HG03039 (cell line): ENCODE measurements around the gene C1orf53.
A peak's percentile ranks its signal among the peaks of the same experiment; 100 is the strongest.
"Not testable (repeated sequence)": the region's sequence is repeated elsewhere in the genome, so short reads cannot be mapped to it uniquely, and the experiment has no call there.

Source experiments
- ATAC-seq: cut with Tn5 transposase; IDR thresholded peaks from one replicate; pipeline ENCODE4 v1.9.1; 2021; ENCODE audit warnings: mild to moderate bottlenecking, moderate library complexity; ENCODE audit not compliant: unreplicated experiment

The C1orf53 gene

DNA sequence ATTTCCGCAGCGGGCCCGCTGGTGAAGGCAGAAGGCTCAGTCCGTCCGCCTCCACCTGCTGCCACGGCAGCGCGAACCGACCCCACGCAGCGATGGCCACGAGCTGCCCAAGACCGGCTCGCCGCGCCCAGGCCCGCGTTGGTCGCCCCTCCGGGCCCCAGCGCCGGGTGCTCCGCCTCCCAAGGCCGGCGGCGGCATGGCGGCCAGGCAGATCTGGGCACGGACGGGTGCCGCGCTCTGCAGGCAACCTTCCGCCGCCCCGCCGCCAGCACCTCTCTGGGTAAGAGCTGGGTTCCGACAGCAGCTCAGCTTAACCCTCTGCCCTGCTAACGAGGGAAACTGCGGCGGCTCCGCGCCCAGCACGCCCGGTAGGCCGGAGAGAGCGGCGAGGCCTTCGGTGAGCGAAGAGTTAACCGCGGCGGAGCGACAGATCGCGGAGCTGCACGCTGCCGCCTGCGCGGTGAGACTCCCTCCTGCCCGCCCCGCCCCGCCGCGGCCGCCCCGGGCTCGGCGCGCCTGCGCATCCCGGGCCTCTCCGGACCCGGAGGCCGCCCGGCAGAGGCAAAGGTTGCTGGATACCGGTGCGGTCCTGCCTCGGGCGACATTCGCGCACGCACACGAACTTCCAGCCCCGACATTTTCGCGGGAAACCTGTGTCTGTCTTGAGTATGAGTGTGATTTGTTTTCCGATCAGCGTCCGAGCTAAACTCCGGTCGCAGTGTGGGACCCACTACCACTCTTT lies at the start of gene C1orf53:
Gene C1orf53 (plus strand): TSS at position 177 of the 742 bp plus-strand sequence. CDS start 20 bp downstream, at position 197.
- ATAC-seq: peak; percentile 96

DNA sequence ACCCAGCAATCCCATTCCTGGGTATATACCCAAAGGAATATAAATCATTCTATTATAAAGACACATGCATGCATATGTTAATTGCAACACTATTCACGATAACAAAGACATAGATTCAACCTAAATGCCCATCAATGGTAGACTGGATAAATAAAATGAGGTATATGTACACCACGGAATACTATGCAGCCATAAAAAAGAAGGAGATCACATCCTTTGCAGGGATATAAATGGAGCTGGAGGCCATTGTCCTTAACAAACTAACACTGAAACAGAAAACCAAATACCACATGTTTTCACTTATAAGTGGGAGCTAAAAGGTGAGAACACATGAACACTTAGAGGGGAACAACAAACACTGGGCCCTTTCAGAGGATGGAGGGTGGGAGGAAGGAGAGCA lies 46.7 kb upstream of the C1orf53 start:
- not testable (repeated sequence) for ATAC-seq

DNA sequence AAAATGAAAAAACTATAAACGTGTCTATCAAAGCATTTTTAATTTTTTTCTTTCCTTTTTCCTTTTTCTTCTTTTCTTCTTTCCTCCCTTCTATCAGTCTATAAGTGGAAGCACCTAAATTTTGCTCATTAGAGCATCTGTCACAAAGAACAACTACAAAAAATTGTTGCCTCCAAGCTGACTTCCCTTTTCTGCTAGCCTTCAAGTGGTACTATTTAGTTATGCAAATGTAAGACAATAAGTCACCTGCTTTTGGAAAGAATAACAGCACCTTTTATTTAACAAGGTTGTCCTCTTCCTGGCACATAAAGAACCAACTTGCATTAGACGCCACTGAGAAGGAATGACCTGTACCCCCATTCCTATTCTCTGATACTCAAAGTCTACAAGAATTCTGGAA lies 45.0 kb upstream of the C1orf53 start:
- no peak for ATAC-seq

DNA sequence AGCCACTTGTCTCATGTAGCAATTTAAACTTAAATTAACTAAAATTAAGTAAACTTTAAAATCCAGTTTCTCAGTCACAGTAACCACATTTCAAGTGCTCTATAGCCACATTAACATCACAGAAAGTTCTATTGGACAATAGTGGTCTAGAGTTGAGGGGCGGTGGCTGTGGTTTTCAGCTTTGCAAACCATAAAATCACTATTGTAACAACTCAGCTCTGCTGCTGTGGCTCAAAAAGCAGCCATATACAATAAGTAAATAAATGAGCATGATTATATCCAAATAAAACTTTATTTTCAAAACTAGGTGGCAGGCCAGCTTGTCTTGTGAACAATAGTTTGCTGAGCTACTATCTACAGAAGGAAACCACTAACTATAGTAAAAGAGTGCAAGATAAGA lies 43.4 kb upstream of the C1orf53 start:
- no peak for ATAC-seq

DNA sequence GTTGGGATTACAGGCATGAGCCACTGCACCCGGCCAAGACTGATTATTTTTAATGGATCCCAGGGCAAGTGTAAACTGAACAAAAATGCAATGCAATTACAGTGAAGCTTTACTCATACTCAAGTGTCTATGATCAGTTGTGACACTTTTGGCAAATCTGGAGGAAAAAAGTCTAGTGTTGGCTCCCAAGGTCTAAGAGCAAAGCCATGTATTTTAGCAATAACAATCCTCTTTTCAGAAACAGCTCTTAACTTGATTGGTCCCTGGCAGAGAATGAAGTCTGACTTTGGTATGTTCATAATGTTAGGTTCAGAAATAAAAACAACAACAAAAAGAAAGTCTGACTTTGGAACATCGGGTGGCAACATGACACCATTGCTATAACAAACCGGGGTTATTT lies 40.2 kb upstream of the C1orf53 start:
- ATAC-seq: no peak

DNA sequence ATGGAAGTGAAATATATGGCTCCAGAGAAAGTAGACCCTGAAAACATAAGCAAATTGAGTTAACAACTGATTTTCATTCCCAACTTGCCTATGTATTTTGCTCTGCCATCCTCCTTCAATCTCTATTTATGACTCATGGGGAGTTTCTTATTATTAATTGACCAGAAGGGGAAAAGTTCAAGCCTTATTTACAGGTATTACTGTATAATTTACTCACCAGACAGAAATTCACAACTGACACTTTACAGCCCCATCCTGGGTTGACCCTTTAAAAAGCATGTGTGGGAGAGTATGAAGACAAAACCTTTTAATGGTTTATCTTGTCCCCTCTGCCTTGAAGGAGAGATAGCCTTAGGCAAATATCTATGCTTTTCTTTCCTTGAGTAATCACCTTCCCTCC lies 39.8 kb upstream of the C1orf53 start:
- ATAC-seq: no peak

DNA sequence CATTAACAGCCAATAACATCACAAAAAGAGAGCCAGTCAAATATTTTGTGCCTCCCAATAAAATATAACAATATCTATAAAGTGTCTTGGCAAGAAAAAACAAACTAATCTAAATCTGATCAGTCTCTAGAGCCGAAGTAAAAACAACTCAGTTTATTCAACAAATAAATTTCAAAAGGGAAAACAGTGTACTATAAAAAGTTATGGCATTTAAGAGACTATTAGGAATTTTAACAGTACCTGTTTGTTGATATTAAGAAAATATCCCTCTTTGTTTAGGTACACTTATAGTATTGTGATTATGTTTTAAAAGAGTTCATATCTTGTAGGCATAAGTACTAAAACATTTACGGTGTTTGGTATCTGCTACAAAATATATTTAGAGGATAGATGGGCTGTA lies 36.6 kb upstream of the C1orf53 start:
- ATAC-seq: no peak

DNA sequence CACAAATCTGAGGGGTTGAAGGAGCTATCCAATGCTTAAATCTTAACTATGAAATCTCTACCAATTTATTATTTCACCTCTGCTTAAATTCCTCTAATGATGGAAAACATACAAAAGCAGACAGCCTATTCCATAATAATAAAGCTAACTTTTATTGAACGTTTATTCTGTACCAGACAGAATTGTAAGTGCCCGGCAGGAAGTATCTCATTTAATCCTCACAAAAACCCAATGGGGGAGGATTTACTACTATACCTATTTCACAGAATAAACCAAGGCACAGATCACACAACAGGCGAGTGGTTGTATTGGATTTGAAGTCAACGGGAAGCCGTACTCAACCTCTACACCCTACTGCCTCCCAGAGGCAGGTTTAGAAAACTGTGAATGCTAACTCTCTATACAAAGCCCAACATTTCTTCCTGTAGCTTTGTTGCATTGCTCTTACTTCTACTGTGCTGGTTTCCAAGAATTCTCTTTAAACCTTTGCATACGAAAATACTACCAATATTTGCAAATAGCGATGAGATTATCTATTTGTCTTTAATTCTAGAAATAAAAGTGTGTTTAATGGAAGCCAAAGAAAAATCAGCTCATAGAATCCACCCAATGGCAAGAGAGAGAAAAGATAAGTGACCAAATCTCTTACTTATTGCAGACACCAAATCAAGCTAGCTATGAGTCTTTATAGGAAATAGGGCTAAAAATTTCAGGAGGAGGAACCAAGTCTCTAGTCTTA lies 33.5 kb upstream of the C1orf53 start:
- peak; percentile 89 for ATAC-seq

DNA sequence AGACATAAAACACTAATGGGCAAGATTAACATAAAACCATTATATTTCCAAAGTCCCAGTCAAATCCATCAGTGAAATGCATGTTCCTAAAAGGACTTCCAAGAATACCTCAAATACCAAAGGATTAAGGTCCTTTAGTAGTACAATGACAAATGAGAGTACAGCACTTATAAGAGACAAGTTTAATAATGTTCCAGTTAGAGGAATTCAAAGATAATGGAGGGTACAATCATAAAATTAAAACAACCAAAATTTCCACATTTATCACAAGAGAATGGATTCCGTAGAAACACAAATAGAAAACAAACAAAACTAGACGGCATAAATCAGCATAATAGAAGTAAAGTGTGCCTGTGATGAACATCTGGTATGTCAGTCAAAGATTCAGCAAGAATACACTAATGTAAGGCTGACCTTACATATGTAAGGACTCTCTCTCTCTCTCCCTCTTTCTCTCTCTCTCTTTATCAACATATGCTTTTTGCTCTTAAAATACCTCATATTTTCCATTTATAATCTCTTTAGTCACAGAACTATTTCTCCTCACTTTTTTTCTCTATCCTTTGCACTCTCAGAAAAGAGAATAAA lies 32.8 kb upstream of the C1orf53 start:
- ATAC-seq: no peak

DNA sequence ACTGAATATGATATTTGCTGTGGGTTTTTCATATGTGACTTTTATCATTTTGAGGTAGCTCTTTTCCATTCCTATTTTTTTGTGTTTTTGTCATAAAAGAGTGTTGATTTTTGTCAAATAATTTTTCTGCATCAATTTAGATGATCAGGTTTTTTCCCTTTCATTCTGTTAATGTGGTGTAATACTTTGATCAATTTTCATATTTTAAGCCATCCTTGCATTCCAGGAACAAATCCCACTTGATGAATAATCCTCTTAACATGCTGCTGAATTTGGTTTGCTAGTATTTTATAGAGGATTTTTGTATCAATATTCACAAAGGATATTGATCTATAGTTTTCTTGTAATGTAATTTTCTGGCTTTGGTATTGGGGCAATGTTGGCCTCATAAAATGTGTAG lies 25.5 kb upstream of the C1orf53 start:
- ATAC-seq: no peak

DNA sequence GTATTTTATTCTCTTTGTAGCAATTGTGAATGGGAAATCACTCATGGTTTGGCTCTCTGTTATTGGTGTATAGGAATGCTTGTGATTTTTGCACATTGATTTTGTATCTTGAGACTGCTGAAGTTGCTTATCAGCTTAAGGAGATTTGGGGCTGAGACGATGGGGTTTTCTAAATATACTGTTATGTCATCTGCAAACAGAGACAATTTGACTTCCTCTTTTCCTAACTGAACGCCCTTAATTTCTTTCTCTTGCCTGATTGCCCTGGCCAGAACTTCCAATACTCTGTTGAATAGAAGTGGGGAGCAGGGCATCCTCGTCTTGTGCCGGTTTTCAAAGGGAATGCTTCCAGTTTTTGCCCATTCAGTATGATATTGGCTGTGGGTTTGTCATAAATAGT lies 22.0 kb upstream of the C1orf53 start:
- ATAC-seq: not testable (repeated sequence)

DNA sequence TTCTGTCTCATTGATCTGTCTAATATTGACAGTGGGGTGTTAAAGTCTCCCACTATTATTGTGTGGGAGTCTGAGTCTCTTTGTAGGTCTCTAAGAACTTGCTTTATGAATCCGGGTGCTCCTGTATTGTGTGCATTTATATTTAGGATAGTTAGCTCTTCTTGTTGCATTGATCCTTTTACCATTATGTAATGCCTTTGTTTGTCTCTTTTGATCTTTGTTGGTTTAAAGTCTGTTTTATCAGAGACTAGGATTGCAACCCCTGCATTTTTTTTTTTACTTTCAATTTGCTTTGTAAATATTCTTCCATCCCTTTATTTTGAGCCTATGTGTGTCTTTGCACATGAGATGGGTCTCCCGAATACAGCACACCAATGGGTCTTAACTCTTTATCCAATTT lies 20.2 kb upstream of the C1orf53 start:
- not testable (repeated sequence) for ATAC-seq

DNA sequence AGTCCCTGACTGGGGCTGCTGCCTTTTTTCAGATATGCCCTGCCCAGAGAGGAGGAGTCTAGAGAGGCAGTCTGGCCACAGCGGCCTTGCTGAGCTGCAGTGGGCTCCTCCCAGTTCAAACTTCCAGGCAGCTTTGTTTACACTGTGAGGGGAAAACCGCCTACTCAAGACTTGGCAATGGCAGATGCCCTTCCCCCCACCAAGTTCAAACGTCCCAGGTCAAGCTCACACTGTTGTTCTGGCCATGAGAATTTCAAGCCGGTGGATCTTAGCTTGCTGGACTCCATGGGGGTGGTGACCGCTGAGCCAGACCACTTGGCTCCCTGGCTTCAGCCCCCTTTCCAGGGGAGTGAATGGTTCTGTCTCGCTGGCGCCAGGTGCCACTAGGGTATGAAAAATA lies 18.3 kb upstream of the C1orf53 start:
- no peak for ATAC-seq

DNA sequence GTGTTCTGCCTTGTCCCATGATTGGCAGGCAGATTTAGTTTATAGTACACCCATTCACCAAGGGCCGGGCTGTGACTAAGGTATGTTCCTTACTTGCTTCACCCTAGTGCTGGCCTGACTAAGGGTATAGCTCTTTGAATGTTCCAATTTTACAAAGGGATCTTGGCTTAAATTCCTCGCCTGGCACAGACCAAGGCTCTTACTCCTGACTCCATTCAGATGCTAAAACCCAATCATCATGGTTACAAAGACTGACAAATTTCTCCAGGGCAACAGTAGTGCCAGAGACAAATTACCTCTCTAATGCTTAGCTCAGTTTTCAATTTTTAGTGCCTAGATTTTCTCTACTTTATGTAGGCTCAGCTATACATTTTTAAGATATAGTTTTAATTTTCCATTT lies 11.5 kb upstream of the C1orf53 start:
- ATAC-seq: no peak

DNA sequence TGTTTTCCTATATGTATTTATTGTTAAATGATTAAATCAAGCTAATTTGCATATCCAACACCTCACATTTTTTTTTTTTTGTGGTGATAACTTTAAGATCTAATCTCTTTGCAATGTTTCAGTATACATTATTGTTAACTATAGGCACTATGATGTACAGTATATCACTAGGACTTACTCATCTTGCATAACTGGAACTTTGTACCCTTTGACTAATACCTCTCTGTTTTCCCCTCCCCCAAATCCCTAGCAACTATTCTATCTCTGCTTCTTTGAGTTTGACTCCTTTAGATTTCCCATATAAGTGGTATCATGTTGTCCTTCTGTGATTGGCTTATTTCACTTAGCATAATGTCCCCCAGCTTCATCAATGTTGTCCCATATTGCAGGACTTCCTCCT lies 9.7 kb upstream of the C1orf53 start:
- no peak for ATAC-seq

DNA sequence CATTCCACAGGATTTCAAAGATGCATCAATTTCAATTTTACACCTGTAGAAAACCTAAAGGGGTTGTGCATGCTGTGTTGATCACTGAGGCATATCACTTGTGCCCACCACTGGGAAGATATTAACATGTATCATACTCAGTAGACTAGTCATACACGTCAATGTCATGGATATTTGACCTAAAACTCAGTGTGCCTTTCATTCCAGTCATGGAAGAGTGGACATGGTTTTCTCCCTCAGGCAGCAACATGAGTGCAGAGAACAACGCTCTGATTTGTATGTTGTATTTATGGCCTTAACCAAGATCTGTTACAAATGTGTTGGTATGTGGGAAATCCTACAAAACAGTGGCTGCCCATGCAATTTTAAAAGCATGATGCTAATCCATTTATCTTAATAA lies 6.1 kb upstream of the C1orf53 start:
- ATAC-seq: no peak

DNA sequence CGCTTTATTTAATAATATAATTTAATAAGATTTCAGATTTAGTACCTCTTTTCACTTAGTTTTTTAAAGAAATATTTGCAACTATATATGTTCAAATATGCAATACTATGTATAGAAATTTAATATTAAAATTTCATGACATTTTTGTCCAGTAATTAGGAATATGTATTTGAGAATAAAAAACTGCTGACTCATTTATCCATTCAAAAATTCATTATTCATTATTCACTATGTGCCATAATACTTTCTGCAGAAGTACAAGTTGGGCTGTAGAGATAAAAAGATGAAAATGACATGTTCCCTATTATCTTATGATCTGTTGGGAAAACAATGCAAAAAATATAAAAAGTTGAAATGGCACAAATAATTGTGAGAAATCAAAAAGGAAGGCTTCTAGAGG lies 3.4 kb upstream of the C1orf53 start:
- no peak for ATAC-seq

DNA sequence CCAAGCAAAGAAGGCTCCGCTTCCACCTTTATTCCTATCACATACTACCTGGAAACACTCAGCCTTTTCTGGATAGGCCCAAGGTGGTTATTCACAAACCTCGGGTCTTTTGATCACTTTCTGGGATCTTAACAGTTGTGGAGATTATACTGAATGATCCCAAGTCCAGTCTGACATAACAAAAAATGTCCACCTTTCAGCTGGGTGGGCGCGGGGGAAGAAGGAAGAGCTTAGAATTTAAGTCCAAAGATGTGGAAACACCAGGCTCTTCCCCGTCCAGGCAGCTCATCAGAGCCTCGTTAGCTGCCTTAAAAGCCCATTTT lies 338 bp upstream of the C1orf53 start:
- no peak for ATAC-seq

DNA sequence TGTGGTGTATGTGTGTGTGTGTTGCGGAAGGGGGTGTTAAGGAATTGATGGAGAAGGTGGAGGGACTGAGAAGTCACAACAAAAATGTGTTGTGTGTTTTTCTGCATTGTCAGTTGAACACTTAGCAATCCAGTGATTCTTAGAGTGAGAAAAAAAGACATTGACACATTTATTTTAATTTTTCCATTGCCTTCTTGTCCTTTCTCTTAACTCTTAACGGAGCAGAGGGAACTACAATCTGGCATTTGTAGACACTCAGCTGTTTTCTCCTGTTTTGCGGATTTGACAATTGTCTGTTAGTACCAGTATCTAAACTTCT lies 725 bp downstream of the C1orf53 start:
- ATAC-seq: no peak

DNA sequence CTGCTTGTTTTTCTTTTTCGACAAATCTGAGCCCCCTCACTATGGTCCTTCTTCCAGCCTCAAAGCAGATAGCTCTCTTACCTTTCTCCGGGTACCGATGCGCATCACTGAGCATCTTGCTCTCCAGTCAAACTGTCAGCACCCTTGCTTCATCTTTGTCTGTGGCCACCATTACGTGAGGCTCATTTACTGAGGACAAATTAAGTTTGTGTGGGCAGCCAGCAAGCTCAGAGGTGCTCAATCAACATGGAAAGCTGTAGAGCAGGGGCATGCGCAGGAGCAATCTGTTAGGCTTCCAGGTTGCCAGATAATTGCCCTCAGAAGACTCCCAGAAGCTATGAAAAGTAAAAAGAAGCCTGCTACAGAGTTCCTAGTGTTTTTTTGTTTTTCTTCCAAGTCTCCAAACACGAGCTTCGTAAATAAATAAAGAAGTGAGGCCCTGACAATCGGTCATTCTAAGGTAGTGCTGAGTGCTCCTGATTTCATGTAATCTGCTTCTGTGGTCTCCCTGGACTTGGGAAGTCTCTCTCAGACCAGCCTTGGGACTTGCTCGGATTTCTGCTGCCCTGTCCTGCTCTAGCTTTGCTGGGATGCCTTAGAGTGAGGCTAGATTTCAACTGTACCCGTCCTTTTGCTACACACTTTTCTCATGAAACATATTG lies 1.8 kb downstream of the C1orf53 start:
- no peak for ATAC-seq

DNA sequence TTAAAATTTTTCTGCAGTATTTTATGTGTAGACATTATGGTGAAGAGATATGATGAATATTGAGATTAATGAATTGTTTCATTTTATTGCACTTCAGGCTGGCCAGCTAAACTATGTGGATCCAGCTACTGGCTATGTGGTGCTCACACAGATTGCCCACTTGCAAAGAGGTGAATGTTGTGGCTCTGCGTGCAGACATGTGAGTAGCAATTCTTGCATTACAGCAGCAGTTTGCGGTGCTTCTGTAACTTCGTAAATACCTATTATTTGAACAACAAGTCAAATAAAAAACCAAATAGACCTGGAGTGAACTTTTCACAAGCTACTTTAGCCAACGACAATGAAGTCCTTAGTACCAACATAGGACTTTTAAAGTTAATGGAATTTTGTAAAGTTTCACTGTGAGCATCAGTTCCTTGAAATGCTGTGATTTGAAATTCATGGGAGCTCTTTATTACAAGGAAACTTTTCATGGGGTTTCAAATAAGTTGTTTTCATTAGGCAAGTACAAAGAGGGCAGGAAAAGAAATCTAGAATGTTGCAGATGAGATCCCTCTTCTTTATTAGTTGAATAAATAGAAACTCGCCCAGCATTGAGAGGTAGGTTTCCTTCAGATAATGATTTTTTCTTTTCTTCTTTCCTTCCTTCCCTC lies 3.4 kb downstream of the C1orf53 start:
- no peak for ATAC-seq
